Kidney (tissue), 14 donors: ENCODE results near the gene SSH3. TPM values are rescaled to one million over a fixed set of nuclear protein-coding genes. Genes with fewer than 3 reads are reported as not detected.

Experiments used
- DNase-seq, 5 donors: peaks; one replicate each; pipeline ENCODE4 v3.0.0-alpha.2; 2013 to 2020
- FAIRE-seq: peaks from 2 replicates; lab custom pipeline; 2012; peaks lifted over from hg19 to GRCh38; lab: Jason Lieb, UNC
- H3K27ac ChIP-seq, 2 donors: one replicate each; pipeline ENCODE4 v1.7.0; 2013; ENCODE audit warnings: low read depth in 2 of 2, low read length in 2 of 2, inconsistent platforms in 1 of 2
- H3K27me3 ChIP-seq: one replicate; pipeline ENCODE4 v1.7.1; 2013; ENCODE audit warnings: low read length, inconsistent platforms; ENCODE audit not compliant: control insufficient read depth, insufficient read depth
- H3K36me3 ChIP-seq, 3 donors: one replicate each; pipeline versions ENCODE4 v1.7.0 to v1.7.1; 2013; ENCODE audit warnings: low read length in 3 of 3, control low read depth in 1 of 3, inconsistent platforms in 1 of 3; ENCODE audit not compliant: insufficient read depth in 3 of 3, control insufficient read depth in 2 of 3
- H3K4me1 ChIP-seq, 3 donors: one replicate each; pipeline versions ENCODE4 v1.7.0 to v1.7.1; 2013; ENCODE audit warnings: low read length in 3 of 3, inconsistent platforms in 1 of 3, low read depth in 1 of 3; ENCODE audit not compliant: control insufficient read depth in 2 of 3, insufficient read depth in 2 of 3
- H3K4me3 ChIP-seq, 3 donors: one replicate each; pipeline versions ENCODE4 v1.7.0 to v1.8.1; 2013; ENCODE audit warnings: low read length in 3 of 3, control low read depth in 1 of 3, inconsistent platforms in 1 of 3
- H3K9ac ChIP-seq, 3 donors: one replicate each; pipeline versions ENCODE4 v1.7.0 to v1.7.1; 2013; ENCODE audit warnings: low read length in 3 of 3, control low read depth in 1 of 3, inconsistent platforms in 1 of 3
- H3K9me3 ChIP-seq, 3 donors: one replicate each; pipeline versions ENCODE4 v1.7.0 to v1.7.1; 2013; ENCODE audit warnings: low read length in 3 of 3, control low read depth in 1 of 3, inconsistent platforms in 1 of 3; ENCODE audit not compliant: control insufficient read depth in 2 of 3, insufficient read depth in 1 of 3
- CTCF ChIP-seq: IDR thresholded peaks from 3 replicates; pipeline ENCODE4 v1.5.1; 2012; ENCODE audit warnings: mild to moderate bottlenecking, moderate library complexity, borderline replicate concordance; ENCODE audit not compliant: insufficient read depth; ENCODE audit errors: extremely low read depth
- intact Hi-C: fragments of 100-400 bp; cut with DNase I; formaldehyde crosslinking; loops from one replicate; pipeline ENCODE4 v1.11.1; 2022
- polyA plus RNA-seq: library from polyadenylated mRNA; stranded (reverse); fragments of 350-450 nt; fragmentation: Illumina TruSeq; extraction: RNeasy Lipid Tissue Mini Kit (QIAGEN cat#74804); gene quantifications from one replicate; pipeline ENCODE4 v1.2.3, GENCODE V29; 2014; ENCODE audit warnings: low read depth, low replicate concordance; ENCODE audit not compliant: insufficient read depth
- total RNA-seq: library from RNA; stranded (reverse); fragmentation: NEBNext Ultra II Directional; extraction: Animal tissue kit (Norgen Biotek cat#: 25700); gene quantifications from one replicate; pipeline ENCODE4 v1.2.1, GENCODE V29; 2021
- donor health status: control.
- donor health status: control.
- donor health status: control.
- donor health status: control.
- donor health status: control.
- donor health status: DM: yes; HTN: yes; CAD: no.
- donor health status: Normal renal cell carcinoma (clear cell type).

SSH3 gene
- total and polyA plus RNA-seq, 2 donors from 2014 or later = 25.0 to 68.9 TPM

GRCh38 chr11:67347964-67348749, 44.8 kb downstream of the SSH3 start:
- H3K36me3 ChIP-seq = no peaks in the 10 kb centered on the region
- no peaks in the 10 kb centered on the region for H3K27me3 ChIP-seq
- H3K9me3 ChIP-seq = no peaks in the 10 kb centered on the region
- no peak for TF ChIP-seq CTCF
- intact Hi-C loops = loop anchor here (5.0 kb wide), 1 partner anchor 34 kb away; no protein-coding TSS in a partner anchor
- H3K27ac ChIP-seq = no peak overlapping the region
- peaks cover 0 to 16% (median 4%) of the 10 kb centered on the region in 3 donors for H3K4me1 ChIP-seq
- H3K4me3 ChIP-seq = no peak overlapping the region
- no peak for DNase-seq
- FAIRE-seq = no peak
- H3K9ac ChIP-seq = no peak overlapping the region

GRCh38 chr11:67349036-67349435, 45.7 kb downstream of the SSH3 start:
- H3K27ac ChIP-seq = no peak overlapping the region
- no peaks in the 10 kb centered on the region for H3K36me3 ChIP-seq
- no peak overlapping the region for H3K9ac ChIP-seq
- no peaks in the 10 kb centered on the region for H3K9me3 ChIP-seq
- intact Hi-C loops = loop anchor here (5.0 kb wide), 1 partner anchor 33 kb away; no protein-coding TSS in a partner anchor
- peaks cover 0 to 17% (median 7%) of the 10 kb centered on the region in 3 donors for H3K4me1 ChIP-seq
- DNase-seq (no peak), FAIRE-seq (no peak)
- no peaks in the 10 kb centered on the region for H3K27me3 ChIP-seq
- no peak for TF ChIP-seq CTCF
- no peak overlapping the region for H3K4me3 ChIP-seq

- FAIRE-seq (no peak), DNase-seq (peak in 1 of 5 donors; percentile 32)
- Histone ChIP-seq H3K4me1 (peaks cover 0 to 21% (median 11%) of the 10 kb centered on the region in 3 donors), H3K36me3 (no peaks in the 10 kb centered on the region), H3K9me3 (no peaks in the 10 kb centered on the region), H3K4me3 (no peak overlapping the region), H3K9ac (no peak overlapping the region), H3K27me3 (no peaks in the 10 kb centered on the region), H3K27ac (no peak overlapping the region)
- TF ChIP-seq CTCF = no peak
- intact Hi-C loops = loop anchor here (5.0 kb wide), 1 partner anchor 33 kb away; no protein-coding TSS in a partner anchor
Measured at GRCh38 chr11:67349457-67349856, 46.1 kb downstream of the SSH3 start.
